ENCODE results near the gene DDX27.
A peak's percentile ranks its signal among the peaks of the same experiment; 100 is the strongest.
"Not testable (repeated sequence)": the region's sequence is repeated elsewhere in the genome, so short reads cannot be mapped to it uniquely, and the experiment has no call there.

The DDX27 gene, protein sequence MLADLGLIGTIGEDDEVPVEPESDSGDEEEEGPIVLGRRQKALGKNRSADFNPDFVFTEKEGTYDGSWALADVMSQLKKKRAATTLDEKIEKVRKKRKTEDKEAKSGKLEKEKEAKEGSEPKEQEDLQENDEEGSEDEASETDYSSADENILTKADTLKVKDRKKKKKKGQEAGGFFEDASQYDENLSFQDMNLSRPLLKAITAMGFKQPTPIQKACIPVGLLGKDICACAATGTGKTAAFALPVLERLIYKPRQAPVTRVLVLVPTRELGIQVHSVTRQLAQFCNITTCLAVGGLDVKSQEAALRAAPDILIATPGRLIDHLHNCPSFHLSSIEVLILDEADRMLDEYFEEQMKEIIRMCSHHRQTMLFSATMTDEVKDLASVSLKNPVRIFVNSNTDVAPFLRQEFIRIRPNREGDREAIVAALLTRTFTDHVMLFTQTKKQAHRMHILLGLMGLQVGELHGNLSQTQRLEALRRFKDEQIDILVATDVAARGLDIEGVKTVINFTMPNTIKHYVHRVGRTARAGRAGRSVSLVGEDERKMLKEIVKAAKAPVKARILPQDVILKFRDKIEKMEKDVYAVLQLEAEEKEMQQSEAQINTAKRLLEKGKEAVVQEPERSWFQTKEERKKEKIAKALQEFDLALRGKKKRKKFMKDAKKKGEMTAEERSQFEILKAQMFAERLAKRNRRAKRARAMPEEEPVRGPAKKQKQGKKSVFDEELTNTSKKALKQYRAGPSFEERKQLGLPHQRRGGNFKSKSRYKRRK

DNA sequence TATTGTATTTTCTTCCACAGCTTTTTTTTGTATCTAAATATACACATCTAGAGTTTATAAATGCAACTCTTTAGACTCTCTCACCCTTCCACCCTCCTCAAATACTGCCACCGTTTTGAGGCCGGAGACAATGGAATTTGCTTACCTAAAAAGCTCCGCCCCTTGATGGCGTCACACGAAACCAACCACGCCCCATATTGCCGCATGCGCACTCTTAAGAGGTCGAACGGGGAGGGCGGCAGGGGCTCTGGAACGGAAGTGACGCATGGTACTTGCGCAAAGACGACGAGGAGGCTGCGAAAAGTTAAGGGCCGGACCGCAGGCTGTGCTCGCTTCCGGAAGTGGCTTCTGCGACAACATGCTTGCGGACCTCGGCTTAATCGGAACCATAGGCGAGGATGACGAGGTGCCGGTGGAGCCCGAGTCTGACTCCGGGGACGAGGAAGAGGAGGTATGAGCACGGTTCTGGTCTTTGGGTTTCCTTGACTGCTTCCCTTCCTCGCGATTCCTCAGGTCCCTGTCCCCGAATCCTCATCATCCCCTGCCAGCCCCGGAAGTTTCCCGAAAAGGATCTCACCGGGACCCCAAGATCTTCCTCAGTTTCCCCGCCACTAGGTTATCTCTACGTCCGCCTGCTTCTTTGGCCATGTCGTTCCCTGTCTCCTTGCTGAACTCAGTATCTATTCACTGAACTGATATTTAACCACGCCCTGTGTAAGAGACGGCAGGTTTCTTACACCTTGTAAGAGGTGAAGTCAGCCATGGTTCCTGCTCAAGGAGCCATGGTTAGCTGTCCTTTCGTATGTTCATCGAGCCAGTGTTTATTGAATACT is at the start of gene DDX27:
DDX27 (plus strand) TSS at position 326 of the 833 bp plus-strand sequence; CDS start at position 359, 33 bp downstream.
- DNase-seq = peak; percentile 89 to 95

DNA sequence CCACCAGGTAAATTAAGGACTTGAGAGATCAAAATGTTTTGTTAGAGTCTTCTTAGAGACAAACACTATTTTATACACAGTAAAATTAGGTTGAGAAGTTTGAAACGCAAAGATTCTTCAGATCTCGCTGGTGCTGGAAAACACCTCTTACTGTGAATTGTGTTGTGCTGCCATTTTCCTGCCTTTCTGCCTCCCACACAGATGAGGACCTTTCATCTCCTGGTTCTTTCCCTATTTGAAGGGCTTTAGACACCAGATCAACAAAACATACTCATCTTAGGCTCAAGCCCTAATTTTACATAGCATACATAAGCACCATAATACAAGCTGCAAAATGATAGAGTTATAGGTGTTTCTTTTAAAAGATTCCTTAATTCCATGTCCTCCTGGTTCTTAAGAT is 49.7 kb upstream of the DDX27 start:
- DNase-seq = no peak

DNA sequence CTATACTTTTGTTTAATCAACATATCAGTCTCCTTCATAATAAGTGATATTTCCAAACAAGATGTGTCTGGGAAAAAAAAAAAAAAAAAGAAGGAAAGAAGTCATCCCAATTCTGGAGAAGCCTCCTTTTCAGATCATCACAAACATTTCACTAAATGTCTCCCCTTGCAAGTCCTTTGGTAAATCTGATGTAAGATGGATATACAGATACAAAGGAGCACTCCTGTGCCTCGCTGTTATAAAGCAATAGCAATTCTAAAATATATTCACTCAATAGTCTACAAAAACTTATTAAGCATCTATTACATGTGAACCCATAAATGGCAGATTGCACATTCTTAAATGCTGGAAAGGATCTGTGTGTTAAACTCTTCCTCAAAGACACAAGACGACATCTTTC is 48.5 kb upstream of the DDX27 start:
- DNase-seq = no peak

DNA sequence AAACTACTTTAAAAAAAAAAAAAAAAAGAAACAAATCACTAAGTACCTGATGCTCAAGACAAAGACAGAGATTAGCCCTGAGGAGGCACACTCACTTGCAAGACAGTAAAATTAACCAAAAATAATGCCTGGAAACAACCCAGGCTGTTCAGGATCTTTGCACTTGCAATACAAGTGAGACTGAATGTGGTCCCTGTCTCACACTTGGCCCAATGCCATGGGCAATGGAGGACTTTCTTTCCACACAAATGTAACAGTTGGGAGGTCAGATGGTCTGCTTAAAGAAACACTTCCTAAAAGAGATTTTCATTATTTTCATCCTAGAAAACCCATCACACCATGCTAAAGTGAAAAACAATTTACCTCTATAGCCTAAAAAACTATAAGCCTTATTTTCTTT is 47.3 kb upstream of the DDX27 start:
- no peak for DNase-seq

DNA sequence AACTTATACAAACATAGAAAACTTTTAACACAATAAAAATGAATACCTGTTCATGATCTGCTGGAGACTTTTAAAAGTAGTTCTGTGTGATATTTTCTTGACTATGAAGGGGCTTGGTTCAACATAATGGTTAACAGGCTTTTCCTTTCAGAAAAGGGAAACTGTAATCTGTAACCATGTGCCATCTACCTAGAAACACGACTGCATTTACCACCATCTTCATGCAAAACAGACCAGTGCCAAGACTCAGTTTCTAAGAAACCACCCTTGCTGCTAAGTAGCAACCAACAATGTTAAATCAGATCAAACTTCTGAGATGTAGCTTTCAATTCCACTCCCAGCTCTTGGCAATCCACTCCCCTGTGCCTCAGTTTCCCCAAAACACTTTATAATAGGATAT is 46.8 kb upstream of the DDX27 start:
- DNase-seq = no peak

DNA sequence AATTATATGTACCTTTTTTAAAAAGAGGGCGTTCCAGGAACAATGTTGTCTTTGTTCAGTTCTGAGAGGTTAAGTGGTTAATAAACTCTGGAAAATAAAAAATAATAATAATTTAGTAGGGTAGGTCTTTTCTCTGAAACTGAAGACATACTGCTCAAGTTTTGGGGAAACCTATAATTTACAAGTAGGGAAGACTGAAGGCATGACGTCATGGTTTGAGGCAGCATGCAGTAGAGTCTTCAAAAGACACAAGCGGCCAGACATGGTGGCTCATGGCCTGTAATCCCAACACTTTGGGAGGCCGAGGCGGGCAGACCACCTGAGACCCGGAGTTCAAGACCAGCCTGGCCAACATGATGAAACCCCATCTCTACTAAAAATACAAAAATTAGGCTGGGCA is 45.0 kb upstream of the DDX27 start:
- DNase-seq = no peak

DNA sequence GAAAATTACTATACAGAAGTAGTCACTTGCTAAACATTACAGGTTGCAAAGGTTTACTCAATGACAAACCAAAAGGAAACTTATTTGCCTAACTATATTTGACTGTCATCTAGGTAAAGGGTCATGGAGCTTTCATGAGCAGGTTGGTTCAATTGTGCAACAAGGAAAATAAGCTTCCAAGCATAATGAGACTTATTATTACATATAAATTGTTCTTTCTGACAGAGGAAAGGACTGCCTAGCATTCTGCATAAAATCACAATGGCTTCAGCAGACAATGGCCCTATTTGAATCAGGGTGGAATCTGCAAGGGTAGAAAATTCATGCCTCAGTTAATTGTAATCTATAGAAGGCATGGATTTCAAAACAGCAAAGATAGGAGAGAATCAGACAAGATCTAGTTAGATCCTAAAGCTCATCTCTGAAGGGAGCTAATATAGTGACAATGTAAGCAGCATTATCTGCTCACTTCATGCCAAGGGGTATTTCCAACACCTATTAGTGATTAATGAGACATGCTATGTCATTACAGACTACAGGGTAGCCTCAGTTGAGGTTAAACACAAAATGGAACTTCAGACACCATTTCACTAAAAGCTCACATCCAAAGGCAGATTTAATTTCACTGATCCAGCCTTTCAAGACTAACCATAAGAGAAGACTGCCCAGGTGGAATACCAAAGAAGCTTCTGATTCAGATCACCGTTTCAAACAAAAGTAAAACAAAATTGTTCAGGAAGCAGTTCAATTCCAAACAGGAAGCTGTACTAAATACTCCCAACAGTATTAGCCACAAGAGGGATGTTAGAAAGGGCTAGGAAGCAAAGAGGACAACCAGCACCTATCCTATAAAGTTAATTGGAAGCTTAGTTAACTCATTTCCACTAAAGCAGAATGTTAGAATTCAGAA is 39.6 kb upstream of the DDX27 start:
- no peak for DNase-seq

DNA sequence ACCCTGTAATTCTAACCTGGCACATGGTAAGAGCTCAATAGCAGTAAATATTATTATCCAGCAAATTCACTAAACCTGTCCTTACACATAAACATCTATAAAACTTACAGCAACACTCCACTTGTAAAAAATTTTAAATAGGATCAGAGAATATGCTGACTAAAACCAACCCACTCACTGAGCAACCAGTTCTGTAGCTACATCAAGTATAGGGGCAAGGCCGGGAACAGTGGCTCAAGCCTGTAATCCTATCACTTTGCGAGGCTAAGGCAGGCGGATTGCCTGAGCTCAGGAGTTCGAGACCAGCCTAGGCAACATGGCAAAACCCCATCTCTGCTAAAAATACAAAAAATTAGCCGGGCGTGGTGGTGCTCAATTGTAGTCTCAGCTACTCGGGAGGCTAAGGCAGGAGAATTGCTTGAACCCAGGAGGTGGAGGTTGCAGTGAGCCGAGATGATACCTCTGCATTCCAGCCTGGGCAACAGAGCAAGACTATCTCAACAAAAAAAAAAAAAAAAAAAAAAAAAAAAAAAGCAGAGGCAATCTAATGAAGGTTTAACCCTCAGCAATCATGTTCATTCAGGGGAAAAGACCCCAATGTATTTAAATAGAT is 37.8 kb upstream of the DDX27 start:
- DNase-seq = no peak

DNA sequence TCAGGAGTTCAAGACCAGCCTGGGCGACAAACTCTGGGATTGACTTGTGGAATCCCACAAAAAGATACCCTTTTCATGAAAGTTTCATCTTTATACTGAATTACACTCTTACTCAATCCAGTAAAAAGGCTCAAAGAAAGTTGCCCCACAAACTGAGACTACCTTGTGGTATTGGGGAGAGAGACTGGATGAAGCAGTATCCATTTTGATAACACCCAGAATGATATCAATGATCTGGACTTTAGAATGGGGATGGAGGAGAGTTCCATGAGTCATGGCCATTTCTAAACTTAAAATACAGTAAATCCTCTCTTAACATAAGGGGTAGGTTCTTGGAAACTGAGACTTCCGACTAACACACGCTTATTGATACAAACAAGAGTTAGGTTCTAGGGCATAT is 35.8 kb upstream of the DDX27 start:
- DNase-seq = no peak

DNA sequence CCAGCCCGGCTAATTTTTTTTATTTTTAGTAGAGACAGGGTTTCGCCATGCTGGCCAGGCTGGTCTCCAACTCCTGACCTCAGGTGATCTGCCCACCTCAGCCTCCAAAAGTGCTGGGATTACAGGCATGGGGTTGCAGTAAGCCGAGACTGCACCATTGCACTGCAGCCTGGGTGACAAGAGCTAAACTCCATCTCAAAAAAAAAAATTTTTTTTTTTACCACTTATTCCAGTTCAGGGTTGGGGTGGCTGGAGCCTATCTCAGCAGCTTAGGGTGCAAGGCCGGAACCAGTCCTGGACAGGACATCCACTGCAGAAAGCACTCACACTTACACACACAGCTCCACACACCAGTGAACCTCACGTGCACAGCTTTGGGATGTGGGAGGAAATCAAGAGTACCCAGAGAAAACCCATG is 35.1 kb upstream of the DDX27 start:
- DNase-seq = not testable (repeated sequence)

DNA sequence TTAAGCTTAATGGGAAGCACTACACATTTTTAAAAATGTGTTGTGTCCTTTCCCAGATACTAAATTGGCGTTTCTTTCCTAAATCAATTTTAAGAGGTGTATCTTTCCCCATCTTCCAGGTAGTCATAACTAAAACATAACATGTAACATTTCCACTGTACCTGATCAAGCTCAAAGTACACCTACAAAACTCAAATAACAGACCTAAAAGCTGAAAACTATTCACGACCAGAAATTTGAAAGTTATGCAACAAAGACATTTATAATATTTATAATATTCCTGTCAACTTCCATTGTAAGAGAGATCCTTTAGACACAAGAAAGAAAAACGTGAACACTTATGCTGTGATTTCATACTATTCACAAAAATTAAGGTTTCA is 34.5 kb upstream of the DDX27 start:
- no peak for DNase-seq

DNA sequence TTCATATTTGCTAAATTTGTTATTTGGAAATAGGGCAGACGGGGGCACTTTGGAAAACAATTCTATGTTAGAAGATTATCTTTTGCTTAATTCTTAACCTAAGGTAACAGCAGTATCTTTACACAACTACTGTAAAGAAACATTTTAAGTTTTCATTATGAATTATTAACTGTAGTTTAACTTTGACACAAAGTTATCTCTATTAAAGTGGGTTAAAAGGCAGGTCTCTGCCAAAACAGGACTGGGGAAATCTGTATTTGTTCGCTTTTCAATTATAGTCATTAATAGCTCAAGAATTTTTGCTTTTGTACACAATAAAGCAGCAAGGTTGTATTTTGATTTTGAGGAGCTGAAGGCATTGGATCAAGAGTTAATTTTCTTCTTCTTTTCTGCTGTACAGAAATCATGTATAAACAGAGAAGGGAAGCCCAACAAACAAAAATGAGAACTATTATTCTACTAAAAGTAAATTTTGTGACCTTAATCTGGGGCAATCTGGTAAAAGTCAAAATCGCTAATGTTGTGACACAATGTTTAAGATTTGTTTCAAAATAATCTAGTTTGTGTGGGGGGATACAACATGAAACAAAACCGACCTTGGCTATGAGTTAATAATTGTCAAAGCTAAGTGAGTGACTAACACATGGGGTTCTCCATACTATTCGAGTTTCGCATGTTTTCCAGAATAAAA is 34.0 kb upstream of the DDX27 start:
- no peak for DNase-seq

DNA sequence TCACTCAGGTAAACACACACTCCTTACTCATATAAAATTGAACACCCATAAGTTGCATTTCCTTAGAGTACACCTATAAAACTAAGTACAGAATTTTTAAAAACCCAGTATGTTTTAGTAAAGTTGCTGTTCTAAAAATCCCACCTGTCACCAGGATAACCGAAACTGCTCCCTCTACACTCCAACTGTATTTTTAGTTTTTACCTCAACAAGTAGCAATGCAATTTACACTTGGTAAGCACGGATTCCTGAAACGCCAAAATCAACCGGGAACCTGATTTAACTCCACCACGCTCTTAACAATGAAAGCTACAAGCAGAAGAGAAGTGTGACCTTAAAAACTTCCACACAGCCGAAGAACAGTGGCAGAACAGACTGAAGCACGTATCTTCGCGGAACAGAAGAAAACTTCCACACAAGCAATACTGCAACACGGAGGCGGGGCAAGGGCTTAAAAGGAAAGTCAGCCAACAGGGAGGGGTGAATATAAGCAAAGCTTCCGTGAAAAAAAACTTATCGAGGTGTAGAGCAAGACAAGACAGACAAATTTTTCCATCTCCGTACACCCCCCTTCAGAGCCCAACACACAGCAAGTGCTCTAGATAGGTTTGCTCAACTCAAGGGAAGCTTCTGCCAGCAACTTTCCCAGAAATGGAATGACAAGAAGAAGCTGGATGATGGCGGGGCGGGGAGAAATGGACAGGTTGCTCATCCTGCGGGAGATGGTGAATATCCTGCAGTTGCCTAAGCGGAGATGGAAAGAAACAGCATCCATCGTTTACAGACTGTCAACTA is 32.5 kb upstream of the DDX27 start:
- peak; percentile 59 to 79 for DNase-seq

DNA sequence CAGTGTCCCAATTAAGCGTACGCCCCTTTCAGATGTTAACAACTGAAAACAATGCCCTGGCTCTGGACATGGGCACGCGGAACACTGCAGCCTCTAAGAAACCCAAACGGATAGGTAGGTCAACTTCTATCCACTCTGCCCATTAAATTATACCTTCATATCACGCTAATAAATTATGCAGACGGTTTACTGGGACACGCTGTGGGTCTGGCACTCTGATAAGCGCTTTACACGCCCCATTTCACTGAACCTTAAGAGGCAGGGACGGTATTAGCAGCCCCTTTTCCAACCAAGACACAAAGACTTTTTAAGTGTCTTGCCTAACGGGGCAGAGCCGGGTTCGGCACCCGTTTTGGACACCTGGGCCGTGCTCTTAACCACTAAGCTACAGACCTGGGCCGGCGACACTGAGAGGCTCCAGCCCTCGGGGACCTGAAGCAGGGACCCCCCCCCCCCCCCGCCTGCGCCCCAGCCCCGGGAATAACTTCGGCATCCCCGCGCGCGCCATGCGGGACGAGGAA is 31.8 kb upstream of the DDX27 start:
- DNase-seq = peak in 1 of 2 experiments; percentile 1

DNA sequence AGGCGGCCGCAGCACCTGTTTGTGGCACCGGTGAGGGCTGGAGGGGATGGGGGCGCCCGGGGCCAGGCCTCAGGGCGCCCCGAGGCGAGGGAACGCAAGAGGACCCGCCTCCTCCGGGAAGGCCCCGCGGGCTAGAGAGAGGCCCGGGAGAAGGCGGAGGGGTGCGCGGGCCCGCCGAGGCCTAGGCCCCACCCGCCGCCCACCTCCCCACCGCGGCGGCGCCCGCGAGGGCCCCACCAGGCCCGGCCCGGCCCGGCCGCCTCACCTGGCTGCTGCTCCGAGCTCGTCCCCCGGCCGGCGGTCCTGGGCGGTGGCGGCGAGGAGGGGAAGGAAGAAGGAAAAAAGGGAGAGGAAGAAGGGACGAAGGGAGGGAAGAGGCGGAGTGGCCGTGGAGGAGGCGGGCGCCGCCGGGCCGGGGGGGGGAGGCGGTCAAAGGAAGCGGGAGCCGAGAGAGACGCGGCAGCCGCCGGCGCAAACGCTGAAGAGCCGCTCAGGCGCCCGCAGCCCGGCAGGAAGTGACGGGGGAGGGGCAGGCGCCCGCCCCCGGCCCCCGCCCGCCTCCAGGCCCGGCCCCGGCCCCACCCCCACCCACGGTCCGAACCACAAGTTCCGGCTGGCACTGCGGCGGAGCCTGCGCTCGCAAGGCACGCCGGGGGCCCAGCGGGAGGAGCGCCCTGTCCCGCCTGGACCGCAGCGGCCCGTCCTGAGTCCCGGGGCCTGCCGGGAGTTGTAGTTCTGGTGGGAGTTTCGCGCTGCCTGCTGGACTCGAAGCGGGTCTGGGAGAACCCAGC is 31.2 kb upstream of the DDX27 start, which contains the start of gene STAU1:
STAU1 (minus strand) TSS at position 484 of the 791 bp plus-strand sequence. CDS start 22,133 bp downstream, outside the sequence.
- peak; percentile 91 to 94 for DNase-seq

DNA sequence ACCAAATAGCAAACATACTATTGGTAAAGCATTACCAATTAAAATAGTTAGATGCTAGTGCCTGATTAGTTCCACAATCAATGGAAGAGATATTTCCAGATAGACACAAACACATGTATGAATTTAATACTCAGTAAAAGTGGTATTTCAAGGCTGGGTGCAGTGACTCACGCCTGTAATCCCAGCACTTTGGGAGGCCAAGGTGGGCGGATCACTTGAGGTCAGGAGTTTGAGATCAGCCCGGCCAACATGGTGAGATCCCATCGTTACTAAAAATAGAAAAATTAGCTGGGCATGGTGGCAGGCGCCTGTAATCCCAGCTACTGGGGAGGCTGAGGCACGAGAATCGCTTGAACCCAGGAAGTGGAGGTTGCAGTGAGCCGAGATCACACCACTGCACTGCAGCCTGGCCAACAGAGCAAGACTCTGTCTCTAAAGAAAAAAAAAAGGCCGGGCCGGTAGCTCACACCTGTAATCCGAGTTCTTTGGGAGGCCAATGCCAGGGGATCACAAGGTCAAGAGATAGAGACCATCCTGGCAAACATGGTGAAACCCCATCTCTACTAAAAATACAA is 26.2 kb upstream of the DDX27 start:
- DNase-seq = not testable (repeated sequence)

DNA sequence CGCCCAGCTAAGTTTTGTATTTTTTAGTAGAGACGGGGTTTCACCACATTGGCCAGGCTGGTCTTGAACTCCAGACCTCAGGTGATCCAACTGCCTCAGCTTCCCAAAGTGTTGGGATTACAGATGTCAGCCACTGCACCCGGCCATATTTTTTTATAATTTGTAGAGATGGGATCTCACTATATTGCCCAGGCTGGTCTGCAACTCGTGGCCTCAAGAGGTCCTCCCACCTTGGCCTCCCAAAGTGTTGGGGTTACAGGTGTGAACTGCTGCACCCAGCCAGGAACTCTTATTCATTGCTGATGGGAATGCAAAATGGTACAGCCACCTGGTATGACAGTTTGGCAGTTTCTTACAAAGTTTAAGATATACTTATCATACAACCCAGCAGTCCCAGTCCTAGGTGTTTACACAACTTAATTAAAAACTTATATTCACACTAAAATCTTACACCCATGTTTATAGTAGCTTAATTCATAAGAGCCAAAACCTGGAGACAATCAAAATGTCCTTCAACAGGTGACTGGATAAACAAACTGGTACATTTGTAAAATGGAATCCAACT is 19.4 kb upstream of the DDX27 start:
- DNase-seq = no peak

DNA sequence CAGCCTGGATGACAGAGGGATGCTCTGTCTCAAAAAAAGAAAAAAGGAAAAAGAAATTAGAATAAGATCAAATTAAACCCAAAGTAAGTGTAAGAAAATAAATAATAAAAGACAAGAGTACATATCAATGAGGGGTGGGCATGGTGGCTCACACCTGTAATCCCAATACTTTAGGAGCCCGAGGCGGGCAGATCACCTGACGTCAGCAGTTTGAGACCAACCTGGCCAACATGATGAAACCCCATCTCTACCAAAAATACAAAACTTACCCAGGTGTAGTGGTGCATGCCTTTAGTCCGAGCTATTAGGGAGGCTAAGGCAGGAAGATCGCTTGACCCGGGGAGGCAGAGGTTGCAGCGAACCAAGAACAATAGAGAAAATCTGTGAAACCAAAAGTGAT is 16.2 kb upstream of the DDX27 start:
- DNase-seq = no peak
